ENCODE data around the gene CYLD. TPM values are rescaled to one million over a fixed set of nuclear protein-coding genes. Genes with fewer than 3 reads are reported as not detected.

CYLD gene
- total and polyA plus RNA-seq, 2 donors (not counting 3 experiments of a cell fraction or from before 2014, with no cell fraction given), result 7.4 to 21.5 TPM

- no peaks in the 10 kb centered on the region for H4K20me1 ChIP-seq (replicated peaks; ENCODE audit: control insufficient read depth, extremely low read depth, insufficient read depth, low read length)
- no peak for DNase-seq (ENCODE audit: low read depth, low spot score)
- H3K9me3 ChIP-seq (replicated peaks; ENCODE audit: control insufficient read depth, insufficient read depth, low read length), result no peaks in the 10 kb centered on the region
- H3K4me3 ChIP-seq (replicated peaks in 1 of 3; ENCODE audit: insufficient read depth in 1 of 3, low read depth in 1 of 3, low read length in 3 of 3), result no peak overlapping the region
- TF ChIP-seq POLR2A (IDR thresholded peaks at IDR 0.05; ENCODE audit: low read depth, low read length), result no peak
- no peak for TF ChIP-seq CTCF (IDR thresholded peaks at IDR 0.05; ENCODE audit: extremely low read depth in 1 of 2, insufficient read depth in 1 of 2, low read depth in 1 of 2, low read length in 2 of 2)
- TF ChIP-seq FOS (IDR thresholded peaks at IDR 0.05; ENCODE audit: borderline replicate concordance, insufficient read depth, low read length), result no peak
- TF ChIP-seq MAX (IDR thresholded peaks at IDR 0.05; ENCODE audit: insufficient read depth, insufficient read length), result no peak
- no peak for TF ChIP-seq EZH2 (IDR thresholded peaks at IDR 0.05; ENCODE audit: borderline replicate concordance, low read depth, low read length, severe bottlenecking)
- TF ChIP-seq MYC (IDR thresholded peaks at IDR 0.05; ENCODE audit: low read depth, low read length), result no peak
- TF ChIP-seq JUN (IDR thresholded peaks at IDR 0.05; ENCODE audit: borderline replicate concordance, insufficient read depth, insufficient read length, low read depth), result no peak
- TF ChIP-seq GATA2 (IDR thresholded peaks at IDR 0.05; ENCODE audit: insufficient read depth, insufficient read length, low read depth, low read length), result no peak
- TF ChIP-seq POLR2AphosphoS5 (IDR thresholded peaks at IDR 0.05; ENCODE audit: insufficient read depth, low read depth, low read length), result no peak
- peaks cover 5% of the 10 kb centered on the region for H3K4me1 ChIP-seq (ENCODE audit: control insufficient read depth, extremely low read depth, insufficient read depth, low read length)
- H2AFZ ChIP-seq (ENCODE audit: low read depth, low read length), result no peak overlapping the region
- no peak overlapping the region for H3K27ac ChIP-seq (ENCODE audit: insufficient read depth, low read depth, low read length)
- dilution Hi-C loops (cut with MboI; ENCODE audit: extremely low pct_ligation_motif_present, low sequenced_read_pairs), result no loop called here
- no peak for FAIRE-seq
- H3K9ac ChIP-seq (replicated peaks; ENCODE audit: extremely low read depth, insufficient read depth, low read length), result no peak overlapping the region
- ChIA-PET POLR2A (no interaction called here), CTCF (interaction anchor here (1.2 to 2.9 kb wide), 2 partner anchors 36 to 70 kb away, joined by 3 to 14 read pairs; no protein-coding TSS in a partner anchor)
- no peaks in the 10 kb centered on the region for H3K9me1 ChIP-seq (replicated peaks; ENCODE audit: control insufficient read depth, extremely low read depth, insufficient read depth, low read length)
- no TSS peak for BruUV-seq (replicated peaks)
- H3K79me2 ChIP-seq (ENCODE audit: control insufficient read depth, insufficient read depth, low read length), result no peaks in the 10 kb centered on the region
- no peaks in the 10 kb centered on the region for H3K36me3 ChIP-seq (ENCODE audit: control insufficient read depth in 2 of 2, extremely low read depth in 1 of 2, insufficient read depth in 2 of 2, low read length in 2 of 2)
- H3K4me2 ChIP-seq (ENCODE audit: insufficient read depth, low read length), result no peak overlapping the region
- intact Hi-C loops (cut with micrococcal nuclease), result no loop called here
- peaks cover 2 to 3% of the 10 kb centered on the region in 2 experiments for H3K27me3 ChIP-seq (ENCODE audit: control insufficient read depth in 2 of 2, insufficient read depth in 2 of 2, low read length in 2 of 2)
Measured at GRCh38 chr16:50736448-50736847, 5.4 kb upstream of the CYLD start.

Measured in endothelial cell of umbilical vein (primary cell).